Measurements from ENCODE around the gene BASP1. TPM values are rescaled to one million over a fixed set of nuclear protein-coding genes. Genes with fewer than 3 reads are reported as not detected.

BASP1 gene
- total and polyA plus RNA-seq, 2 experiments from 2014 or later: 87.5 to 114 TPM

DNA sequence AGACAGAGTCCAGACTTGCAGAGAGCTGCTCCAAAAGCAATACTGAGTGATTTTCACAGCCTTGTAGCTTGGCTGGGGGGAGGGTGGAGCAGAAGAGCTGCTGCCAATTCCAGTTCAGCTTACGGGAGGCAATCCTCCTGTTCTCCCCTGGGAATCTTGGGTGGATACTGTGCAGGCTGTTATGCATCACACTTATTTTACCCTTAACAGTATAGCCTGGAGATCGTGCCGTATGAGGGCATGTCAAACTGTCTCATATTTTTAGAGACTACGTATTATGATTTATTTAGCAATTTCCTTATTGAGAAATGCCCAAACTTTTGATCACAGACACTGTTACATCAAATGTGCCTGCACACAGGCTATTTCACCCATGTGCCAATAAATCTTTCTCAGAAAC is 85.2 kb downstream of the BASP1 start:
- H3K27me3 Mint-ChIP-seq (ENCODE audit: insufficient read depth, low read depth, poor library complexity): no peaks in the 10 kb centered on the region
- 0 out of 3 replicates have a peak, but pooled peaks cover 5% of the 10 kb centered on the region for H3K4me1 Mint-ChIP-seq
- H3K4me3 Mint-ChIP-seq: no peak overlapping the region

More for the DNA sequence above, 85.2 kb downstream of the BASP1 start:
- Histone ChIP-seq H3K27ac (ENCODE audit: low read depth) (no peak overlapping the region), H3F3A (replicated peaks; ENCODE audit: low read depth) (no peaks in the 10 kb centered on the region), H3K27me3 (ENCODE audit: insufficient read depth) (no peaks in the 10 kb centered on the region), H3K79me2 (replicated peaks; ENCODE audit: insufficient read depth) (no peaks in the 10 kb centered on the region), H3K36me3 (ENCODE audit: insufficient read depth) (no peaks in the 10 kb centered on the region), H3K4me2 (no peak overlapping the region), H3K9me2 (ENCODE audit: insufficient read depth) (0 out of 2 replicates have a peak, but pooled peaks cover 4% of the 10 kb centered on the region), H3K4me3 (no peak overlapping the region), H2AFZ (no peak overlapping the region), H4K20me1 (replicated peaks; ENCODE audit: insufficient read depth) (no peaks in the 10 kb centered on the region), H3K4me1 (ENCODE audit: insufficient read depth) (0 out of 2 replicates have a peak, but pooled peaks cover 4% of the 10 kb centered on the region)
- Mint-ChIP-seq H3K9me3 (no peaks in the 10 kb centered on the region), H3K27ac (no peak overlapping the region), H3K36me3 (ENCODE audit: low read depth) (no peaks in the 10 kb centered on the region)
- no peak for ATAC-seq
- no peak for DNase-seq (ENCODE audit: low spot score)
- TF ChIP-seq REST (IDR thresholded peaks at IDR 0.05; ENCODE audit: unreplicated experiment) (no peak), CREB1 (CRISPR knock-in tag; IDR thresholded peaks at IDR 0.05; ENCODE audit: low read depth) (no peak), EZH2 (IDR thresholded peaks at IDR 0.05; ENCODE audit: low read depth, unreplicated experiment) (no peak), ETS1 (IDR thresholded peaks at IDR 0.05) (no peak), STAT1 (IDR thresholded peaks at IDR 0.05; ENCODE audit: unreplicated experiment) (no peak)
- TF ChIP-seq, protein P1, sequence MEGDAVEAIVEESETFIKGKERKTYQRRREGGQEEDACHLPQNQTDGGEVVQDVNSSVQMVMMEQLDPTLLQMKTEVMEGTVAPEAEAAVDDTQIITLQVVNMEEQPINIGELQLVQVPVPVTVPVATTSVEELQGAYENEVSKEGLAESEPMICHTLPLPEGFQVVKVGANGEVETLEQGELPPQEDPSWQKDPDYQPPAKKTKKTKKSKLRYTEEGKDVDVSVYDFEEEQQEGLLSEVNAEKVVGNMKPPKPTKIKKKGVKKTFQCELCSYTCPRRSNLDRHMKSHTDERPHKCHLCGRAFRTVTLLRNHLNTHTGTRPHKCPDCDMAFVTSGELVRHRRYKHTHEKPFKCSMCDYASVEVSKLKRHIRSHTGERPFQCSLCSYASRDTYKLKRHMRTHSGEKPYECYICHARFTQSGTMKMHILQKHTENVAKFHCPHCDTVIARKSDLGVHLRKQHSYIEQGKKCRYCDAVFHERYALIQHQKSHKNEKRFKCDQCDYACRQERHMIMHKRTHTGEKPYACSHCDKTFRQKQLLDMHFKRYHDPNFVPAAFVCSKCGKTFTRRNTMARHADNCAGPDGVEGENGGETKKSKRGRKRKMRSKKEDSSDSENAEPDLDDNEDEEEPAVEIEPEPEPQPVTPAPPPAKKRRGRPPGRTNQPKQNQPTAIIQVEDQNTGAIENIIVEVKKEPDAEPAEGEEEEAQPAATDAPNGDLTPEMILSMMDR (conservative IDR thresholded peaks at IDR 0.05; ENCODE audit: low read depth in 2 of 2): no peak

Measured in GM23338 (cell line).